ENCODE measurements around the gene HDAC9.

DNA sequence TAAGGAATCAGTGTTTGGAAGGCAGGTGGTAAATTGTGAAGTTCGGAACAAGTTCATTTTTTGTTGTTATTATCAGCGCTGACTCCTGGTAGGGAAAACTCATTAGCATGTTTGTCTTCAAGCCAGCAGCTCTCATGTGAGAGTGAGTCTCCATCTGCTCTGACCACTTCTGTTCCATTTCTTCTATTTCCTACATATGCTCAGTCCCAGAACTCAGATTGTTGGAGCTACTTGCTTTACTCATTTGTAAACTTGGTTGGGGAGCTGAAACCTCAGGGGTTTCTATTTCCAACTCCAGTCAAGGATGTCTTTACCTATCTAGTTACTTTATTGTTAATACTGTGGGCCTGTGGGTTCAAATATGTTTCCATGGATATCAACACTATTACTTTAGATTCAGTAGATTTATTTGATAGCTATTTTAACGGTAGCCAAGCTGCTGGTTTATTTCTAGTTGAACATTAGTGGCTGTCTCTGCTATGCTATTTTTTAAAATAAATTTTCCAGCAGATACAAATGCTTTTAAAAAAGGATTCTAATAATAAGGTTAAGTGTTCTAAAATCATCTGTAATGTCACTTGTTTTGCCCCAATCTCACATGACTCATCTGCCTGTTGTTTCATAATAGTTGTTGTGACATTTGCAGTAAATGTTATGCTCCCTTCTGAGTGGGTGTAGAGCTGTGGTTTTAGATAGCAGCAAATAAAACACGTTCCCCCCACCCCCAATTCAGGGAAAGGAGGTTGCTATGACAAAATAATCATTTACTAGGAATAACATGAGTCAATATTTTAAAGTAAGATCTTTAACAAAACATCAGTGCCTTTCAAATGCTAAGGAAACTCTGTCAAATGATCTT is 143.3 kb downstream of the HDAC9 start:
- TF ChIP-seq, protein P1, sequence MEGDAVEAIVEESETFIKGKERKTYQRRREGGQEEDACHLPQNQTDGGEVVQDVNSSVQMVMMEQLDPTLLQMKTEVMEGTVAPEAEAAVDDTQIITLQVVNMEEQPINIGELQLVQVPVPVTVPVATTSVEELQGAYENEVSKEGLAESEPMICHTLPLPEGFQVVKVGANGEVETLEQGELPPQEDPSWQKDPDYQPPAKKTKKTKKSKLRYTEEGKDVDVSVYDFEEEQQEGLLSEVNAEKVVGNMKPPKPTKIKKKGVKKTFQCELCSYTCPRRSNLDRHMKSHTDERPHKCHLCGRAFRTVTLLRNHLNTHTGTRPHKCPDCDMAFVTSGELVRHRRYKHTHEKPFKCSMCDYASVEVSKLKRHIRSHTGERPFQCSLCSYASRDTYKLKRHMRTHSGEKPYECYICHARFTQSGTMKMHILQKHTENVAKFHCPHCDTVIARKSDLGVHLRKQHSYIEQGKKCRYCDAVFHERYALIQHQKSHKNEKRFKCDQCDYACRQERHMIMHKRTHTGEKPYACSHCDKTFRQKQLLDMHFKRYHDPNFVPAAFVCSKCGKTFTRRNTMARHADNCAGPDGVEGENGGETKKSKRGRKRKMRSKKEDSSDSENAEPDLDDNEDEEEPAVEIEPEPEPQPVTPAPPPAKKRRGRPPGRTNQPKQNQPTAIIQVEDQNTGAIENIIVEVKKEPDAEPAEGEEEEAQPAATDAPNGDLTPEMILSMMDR (IDR thresholded peaks at IDR 0.05; ENCODE audit: insufficient read depth, low read length, poor library complexity, severe bottlenecking): no peak
- TF ChIP-seq EZH2phosphoT487 (conservative IDR thresholded peaks at IDR 0.05; ENCODE audit: low read length): no peak
